Activated CD8-positive, alpha-beta memory T cell treated with anti-CD3 and anti-CD28 coated beads, Interleukin-2, amount 50 U/mL, for 24 hours (primary cell): ENCODE results near the gene KATNAL2.
A peak's percentile ranks its signal among the peaks of the same experiment; 100 is the strongest.
"Not testable (repeated sequence)": the region's sequence is repeated elsewhere in the genome, so short reads cannot be mapped to it uniquely, and the experiment has no call there.

Experiments
- DNase-seq: peaks from one replicate; pipeline ENCODE4 v3.0.0-alpha.2; 2020; ENCODE audit errors: extremely low read depth

Gene KATNAL2

DNA sequence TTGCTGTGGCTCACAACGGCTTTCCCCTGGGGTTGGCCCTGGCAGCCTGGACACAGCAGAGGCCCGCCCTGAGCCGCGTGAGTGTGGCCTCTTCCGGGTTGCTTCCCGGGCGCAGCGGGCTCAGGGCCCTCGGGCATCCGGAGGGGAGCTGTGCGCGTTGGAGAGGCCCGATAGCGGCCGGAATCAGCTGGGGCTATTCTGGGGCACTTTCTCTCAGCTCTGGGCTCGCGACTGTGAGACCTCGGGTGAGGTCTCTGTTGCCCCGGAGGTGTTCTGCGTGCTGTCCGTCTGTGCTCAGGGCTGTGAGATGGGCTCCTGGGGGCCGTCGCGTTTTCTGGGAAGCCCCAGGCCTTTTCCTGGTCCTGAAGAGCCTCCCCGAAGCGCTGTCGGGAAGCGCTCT is 117.2 kb downstream of the KATNAL2 start:
- not testable (repeated sequence) for DNase-seq

- no peak for DNase-seq
These were observed 117.8 kb downstream of the KATNAL2 start, which contains the start of gene ELOA2 for GRCh38 chr18:47035156-47035671. TSS of gene ELOA2 (minus strand) at chr18:47035621. CDS start at chr18:47035264, 357 bp downstream.

DNA sequence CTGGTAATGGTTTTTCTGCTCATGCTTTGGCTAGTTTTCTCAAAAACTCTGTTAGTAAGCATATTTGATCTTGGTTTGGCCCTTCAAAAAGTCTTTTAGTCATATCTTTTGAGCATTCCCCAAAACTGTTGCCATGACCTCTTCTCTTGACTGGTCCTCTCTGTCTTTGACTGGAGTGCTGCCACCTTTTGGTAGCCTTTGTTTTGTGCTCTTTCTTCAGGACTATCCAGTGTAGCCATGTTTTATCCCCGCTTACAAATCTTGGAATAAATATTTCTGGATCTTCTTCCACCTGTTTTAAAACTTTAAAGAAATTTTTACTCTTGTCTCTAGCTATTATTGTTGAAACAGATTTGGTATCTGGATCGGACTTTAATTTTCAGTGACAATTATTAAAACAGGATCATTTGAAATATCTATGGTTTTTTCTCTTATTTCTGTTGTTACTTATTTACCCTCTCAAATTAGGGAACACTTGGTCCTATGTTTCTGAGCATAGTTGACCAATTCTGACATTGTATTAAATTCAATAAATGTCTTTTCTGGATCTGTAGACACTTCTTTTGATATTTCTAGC is 119.0 kb downstream of the KATNAL2 start:
- DNase-seq = no peak

- DNase-seq = no peak
These were observed 119.7 kb downstream of the KATNAL2 start for GRCh38 chr18:47036927-47037578.

DNA sequence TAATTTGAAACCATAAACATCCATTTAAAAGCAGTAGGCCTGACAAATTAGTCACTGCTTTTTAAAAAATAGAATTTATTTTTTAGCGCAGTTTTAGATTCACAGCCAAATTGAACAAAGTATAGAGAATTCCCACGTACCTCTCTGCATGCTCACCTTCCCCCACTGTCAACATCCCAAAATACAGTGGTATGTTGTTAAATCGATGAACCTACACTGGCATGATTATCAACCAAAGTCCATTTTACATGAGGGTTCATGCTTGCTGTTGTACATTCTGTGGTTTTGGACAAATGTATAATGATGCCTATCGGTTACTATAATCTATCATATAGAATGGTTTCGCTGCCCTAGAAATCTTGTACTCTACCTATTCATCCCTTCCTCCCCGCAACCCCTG is 123.6 kb downstream of the KATNAL2 start:
- DNase-seq = no peak

DNA sequence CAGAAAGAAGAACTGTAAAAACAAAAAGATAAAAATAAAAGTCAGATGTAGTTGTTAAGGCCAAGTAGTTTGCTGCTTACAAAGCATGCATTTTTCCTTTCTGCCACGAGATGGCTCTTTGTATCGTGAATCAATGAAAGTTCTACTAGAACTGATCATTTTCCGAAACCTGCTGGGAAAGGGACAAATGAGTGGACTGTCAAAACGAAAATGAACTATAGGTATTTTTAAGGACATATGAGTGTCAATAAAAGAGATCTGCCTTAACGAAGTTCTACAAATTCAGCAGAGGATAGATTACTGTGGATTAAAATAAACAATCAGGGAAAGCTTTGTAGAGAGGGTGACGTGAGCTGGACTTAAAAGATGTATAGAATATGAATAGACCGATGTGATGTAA is 133.1 kb downstream of the KATNAL2 start:
- no peak for DNase-seq

- no peak for DNase-seq
These were observed 137.0 kb downstream of the KATNAL2 start for GRCh38 chr18:47054369-47054768.

- no peak for DNase-seq
These were observed 145.1 kb downstream of the KATNAL2 start for GRCh38 chr18:47062471-47062870.

- no peak for DNase-seq
These were observed 145.7 kb downstream of the KATNAL2 start for GRCh38 chr18:47063096-47063495.

DNA sequence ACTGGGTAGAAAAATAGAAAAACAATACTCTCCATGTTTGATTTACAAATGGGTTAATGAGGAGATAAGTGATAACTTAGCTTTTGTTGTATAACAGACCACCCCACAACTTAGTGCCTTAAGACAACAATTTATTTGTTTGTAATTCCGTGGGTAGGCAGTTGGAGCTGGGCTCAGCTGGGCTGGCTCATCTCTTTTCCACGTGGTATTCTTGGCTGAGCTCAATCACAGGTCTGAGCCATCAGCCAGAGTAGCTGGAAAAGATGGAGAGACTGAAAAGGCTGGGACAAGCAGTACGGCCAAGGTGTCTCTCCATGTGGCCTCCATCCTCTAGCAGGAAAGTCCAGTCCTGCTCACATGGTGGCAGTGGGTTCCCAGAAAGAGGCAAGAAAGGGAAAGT is 150.2 kb downstream of the KATNAL2 start:
- DNase-seq = no peak

- DNase-seq = no peak
These were observed 157.9 kb downstream of the KATNAL2 start for GRCh38 chr18:47075098-47075883.

- no peak for DNase-seq
These were observed 159.7 kb downstream of the KATNAL2 start for GRCh38 chr18:47077111-47077510.

DNA sequence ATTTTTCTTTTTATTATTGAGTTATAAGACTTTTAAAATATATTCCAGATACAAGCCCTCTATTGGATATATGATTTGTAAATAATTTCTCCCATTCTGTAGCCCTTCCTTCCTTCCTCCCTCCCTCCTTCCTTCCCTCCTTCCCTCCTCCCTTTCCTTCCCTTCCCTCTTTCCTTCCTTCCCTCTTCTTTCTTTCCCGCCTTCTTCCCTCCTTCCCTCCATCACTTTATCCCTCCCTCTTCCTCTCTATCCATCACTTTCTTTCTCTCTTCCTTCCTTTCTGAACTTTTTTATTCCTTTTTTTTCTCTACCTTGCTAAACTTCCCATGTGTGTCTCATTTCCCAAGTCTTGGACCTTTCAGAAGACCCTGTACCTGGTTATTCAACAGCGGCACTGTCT is 163.5 kb downstream of the KATNAL2 start:
- no peak for DNase-seq

DNA sequence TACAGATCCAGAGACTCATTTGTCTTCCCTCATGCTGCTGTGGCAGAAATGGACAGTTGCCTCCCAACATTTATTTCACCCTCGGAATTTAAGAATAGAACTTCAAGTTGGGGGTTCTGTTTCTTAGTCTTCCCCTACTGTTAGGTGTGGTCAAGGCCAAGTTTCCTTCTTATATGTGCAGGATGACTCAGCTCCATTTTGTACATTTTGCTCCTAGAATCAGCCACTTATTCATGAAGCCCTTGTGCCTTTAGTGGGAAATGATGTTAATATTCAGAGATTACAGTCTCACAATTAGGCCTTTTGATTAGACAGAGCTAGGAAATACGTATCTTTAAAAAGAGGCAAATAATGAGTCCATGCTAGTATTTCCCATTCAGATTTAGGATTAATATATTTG is 164.2 kb downstream of the KATNAL2 start:
- no peak for DNase-seq

DNA sequence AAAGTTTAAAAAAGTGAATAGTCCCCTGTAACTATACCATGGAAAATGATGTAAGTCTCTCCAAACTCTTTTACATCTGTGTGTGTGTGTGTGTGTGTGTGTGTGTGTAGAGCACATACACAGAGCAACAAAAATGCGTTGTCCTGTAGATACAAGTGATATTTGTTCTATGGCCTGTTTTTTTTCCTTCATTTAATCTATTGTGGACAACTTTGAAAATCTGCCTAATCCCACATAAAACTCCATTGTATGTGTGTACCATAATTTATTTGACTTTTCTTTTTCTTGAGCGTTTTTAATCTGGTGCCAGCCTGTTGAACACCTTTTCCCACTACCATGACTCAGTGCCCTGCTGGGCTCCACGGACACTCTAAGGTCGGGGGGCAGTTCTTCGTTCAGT is 170.3 kb downstream of the KATNAL2 start:
- no peak for DNase-seq

DNA sequence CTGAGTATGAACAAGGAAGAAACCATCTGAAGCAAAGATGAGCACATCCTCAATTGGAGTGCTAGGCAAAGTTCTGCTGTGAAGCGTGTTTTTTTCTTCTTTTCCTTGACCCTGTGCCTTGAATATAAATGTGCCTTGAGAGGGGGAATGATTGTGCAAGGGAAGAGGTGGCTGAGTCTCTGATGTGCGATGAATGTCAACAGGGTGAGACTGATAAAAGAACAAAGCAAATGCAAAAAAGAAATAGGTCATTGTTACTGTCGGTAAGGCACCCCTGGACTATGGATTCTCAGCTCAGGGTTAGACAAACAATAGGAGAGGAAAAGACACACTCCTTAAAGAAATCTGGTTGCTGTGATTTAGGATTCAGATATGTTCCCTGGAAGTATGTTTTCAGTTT is 178.4 kb downstream of the KATNAL2 start:
- DNase-seq = no peak

GRCh38 chr18:47100212-47100831 is 182.9 kb downstream of the KATNAL2 start:
- peak; percentile 24 for DNase-seq

- no peak for DNase-seq
These were observed 191.0 kb downstream of the KATNAL2 start for GRCh38 chr18:47108373-47108772.

DNA sequence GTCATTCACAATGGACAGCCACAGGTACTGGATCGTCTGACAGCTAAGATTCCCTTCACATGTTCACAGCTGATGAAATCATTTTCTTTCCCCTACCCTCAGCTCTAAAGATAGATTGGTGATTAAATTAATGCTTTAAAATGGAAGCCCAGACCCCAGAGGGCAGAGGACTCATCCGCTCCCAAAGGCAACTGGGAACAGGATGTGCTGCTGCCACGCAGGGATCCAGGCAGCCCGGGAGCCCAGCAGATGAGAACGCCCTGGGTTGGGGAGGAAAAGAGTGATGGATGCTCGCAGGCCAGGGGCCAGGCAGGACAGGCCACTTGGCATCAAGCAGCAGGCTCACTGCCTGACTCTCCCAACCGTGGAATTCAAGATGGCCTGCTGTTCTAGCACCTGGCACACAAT is 191.6 kb downstream of the KATNAL2 start:
- DNase-seq = no peak

- no peak for DNase-seq
These were observed 192.3 kb downstream of the KATNAL2 start for GRCh38 chr18:47109720-47110119.

- no peak for DNase-seq
These were observed 193.3 kb downstream of the KATNAL2 start for GRCh38 chr18:47110492-47111274.
